ENCODE results near the gene LUC7L.
"Not testable (repeated sequence)": the region's sequence is repeated elsewhere in the genome, so short reads cannot be mapped to it uniquely, and the experiment has no call there.

LUC7L gene

GRCh38 chr16:228151-228851, 948 bp downstream of the LUC7L start:
- peak; percentile 64 for DNase-seq

- DNase-seq, result no peak
Measured at GRCh38 chr16:220021-220420, 9.2 kb downstream of the LUC7L start.

GRCh38 chr16:212999-213398, 16.2 kb downstream of the LUC7L start:
- DNase-seq, result no peak

GRCh38 chr16:211631-212180, 17.5 kb downstream of the LUC7L start:
- DNase-seq, result not testable (repeated sequence)

- not testable (repeated sequence) for DNase-seq
Measured at GRCh38 chr16:209359-209758, 19.9 kb downstream of the LUC7L start.

GRCh38 chr16:204046-204445, 25.2 kb downstream of the LUC7L start:
- DNase-seq, result not testable (repeated sequence)

- no peak for DNase-seq
Measured at GRCh38 chr16:203246-203645, 26.0 kb downstream of the LUC7L start.

GRCh38 chr16:200388-200787, 28.9 kb downstream of the LUC7L start:
- DNase-seq, result no peak

GRCh38 chr16:194516-194915, 34.7 kb downstream of the LUC7L start:
- no peak for DNase-seq

- DNase-seq, result no peak
Measured at GRCh38 chr16:193441-193840, 35.8 kb downstream of the LUC7L start.

- DNase-seq, result no peak
Measured at GRCh38 chr16:192686-193085, 36.6 kb downstream of the LUC7L start.

- DNase-seq, result no peak
Measured at GRCh38 chr16:191831-192230, 37.4 kb downstream of the LUC7L start.

GRCh38 chr16:189604-190186, 39.6 kb downstream of the LUC7L start:
- DNase-seq, result no peak

GRCh38 chr16:188674-189073, 40.6 kb downstream of the LUC7L start:
- DNase-seq, result peak; percentile 43

- no peak for DNase-seq
Measured at GRCh38 chr16:187330-187729, 41.9 kb downstream of the LUC7L start.

GRCh38 chr16:185691-186090, 43.6 kb downstream of the LUC7L start:
- DNase-seq, result no peak

- no peak for DNase-seq
Measured at GRCh38 chr16:185213-185612, 44.0 kb downstream of the LUC7L start.

GRCh38 chr16:183005-183404, 46.2 kb downstream of the LUC7L start:
- DNase-seq, result peak; percentile 30

GRCh38 chr16:181565-182021, 47.7 kb downstream of the LUC7L start:
- DNase-seq, result peak; percentile 52

GRCh38 chr16:180681-181564, 48.3 kb downstream of the LUC7L start:
- peak; percentile 94 for DNase-seq

GRCh38 chr16:180101-180675, 49.1 kb downstream of the LUC7L start, which contains the start of gene HBQ1:
HBQ1 (plus strand) TSS chr16:180459; CDS start chr16:180487, 28 bp downstream.
- DNase-seq, result peak; percentile 76

- no peak for DNase-seq
Measured at GRCh38 chr16:179211-180092, 49.8 kb downstream of the LUC7L start.

Data from NCI-H69 (cell line).